Measurements from ENCODE around the gene C19orf25. TPM values are rescaled to one million over a fixed set of nuclear protein-coding genes. Genes with fewer than 3 reads are reported as not detected.

C19orf25 gene
- total RNA-seq, 1 donor from 2014 or later, result 37.1 TPM

DNA sequence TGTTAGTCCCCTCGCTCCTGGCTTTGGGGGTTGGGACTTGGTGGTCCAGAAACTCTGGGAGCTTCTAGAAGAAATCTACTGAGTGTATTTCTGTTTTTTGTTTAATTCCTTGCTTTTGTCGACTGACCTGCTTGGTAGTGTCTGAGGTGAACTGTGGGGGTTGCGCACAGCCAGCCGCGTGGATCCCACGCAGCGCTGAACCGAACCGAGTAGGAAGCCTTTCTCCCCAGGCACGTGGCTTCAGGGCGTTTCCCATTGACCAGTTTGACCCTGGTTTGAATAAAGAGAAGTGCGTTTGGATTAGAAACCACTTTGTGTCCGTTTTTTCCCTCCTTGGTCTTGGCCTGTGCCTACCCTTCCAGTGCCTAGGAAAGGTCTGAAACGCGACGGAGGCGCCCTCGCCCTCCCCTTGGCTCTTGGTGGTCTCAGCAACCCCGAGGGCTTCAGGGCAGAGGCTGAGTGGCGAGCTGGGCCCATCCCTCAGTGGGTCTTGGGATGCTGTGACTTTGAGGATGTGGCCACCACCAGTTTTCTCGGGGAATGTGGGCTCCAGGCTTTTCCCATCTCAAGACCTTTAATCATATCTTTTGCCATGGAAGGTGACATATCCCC, 43.5 kb downstream of the C19orf25 start:
- DNase-seq (ENCODE audit: low spot score), result no peak
- no peak overlapping the region for H3K4me3 Mint-ChIP-seq
- H3K9me3 Mint-ChIP-seq, result no peaks in the 10 kb centered on the region
- peaks cover 22% of the 10 kb centered on the region for H3K36me3 Mint-ChIP-seq (ENCODE audit: low read depth)
- H3K27me3 Mint-ChIP-seq (ENCODE audit: insufficient read depth), result no peaks in the 10 kb centered on the region
- H3K27ac Mint-ChIP-seq, result no peak overlapping the region
- no peaks in the 10 kb centered on the region for H3K4me1 Mint-ChIP-seq (ENCODE audit: low read depth)
- intact Hi-C loops (cut with micrococcal nuclease), result no loop called here

DNA sequence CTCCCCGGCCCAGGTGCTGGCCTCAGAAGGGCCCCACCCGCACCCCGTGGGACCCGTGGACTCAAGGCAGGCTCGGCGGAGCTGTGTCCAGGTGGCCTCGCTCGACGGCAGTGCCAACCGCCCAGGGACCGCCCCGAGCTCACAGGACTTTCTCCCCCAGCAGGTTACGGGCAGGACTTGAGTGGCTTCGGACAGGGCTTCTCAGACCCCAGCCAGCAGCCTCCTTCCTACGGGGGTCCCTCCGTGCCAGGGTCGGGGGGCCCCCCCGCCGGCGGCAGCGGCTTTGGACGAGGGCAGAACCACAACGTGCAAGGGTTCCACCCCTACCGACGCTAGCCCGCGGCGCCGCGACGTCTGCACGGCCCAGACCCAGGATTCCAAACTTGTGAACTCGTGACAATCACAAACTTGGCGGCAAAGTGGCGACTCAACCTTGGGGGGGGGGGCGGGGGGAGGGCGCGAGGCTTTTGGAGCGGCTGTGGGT, 44.4 kb downstream of the C19orf25 start:
- intact Hi-C loops (cut with micrococcal nuclease), result no loop called here
- Mint-ChIP-seq H3K4me1 (ENCODE audit: low read depth) (no peaks in the 10 kb centered on the region), H3K36me3 (ENCODE audit: low read depth) (peaks cover 16% of the 10 kb centered on the region), H3K27ac (no peak overlapping the region), H3K4me3 (no peak overlapping the region), H3K27me3 (ENCODE audit: insufficient read depth) (no peaks in the 10 kb centered on the region), H3K9me3 (no peaks in the 10 kb centered on the region)
- DNase-seq (ENCODE audit: low spot score), result no peak

DNA sequence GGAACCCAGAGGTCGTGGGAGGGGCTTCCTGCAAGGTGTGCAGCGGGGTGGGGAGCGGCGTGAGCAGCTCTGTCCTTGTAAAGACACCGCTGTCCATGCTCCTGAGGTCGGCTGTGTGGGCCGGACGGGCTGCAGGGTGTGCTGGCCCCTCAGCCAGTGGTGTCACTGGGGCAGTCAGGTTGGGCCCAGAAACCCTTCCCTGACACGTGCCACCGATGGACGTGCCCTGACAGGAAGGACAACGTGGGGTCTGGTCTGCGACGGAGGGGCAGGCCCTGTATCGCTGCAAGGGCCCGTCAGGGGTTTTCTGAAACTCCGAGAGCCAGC, 45.0 kb downstream of the C19orf25 start:
- Mint-ChIP-seq H3K4me1 (ENCODE audit: low read depth) (no peaks in the 10 kb centered on the region), H3K36me3 (ENCODE audit: low read depth) (peaks cover 13% of the 10 kb centered on the region), H3K27ac (no peak overlapping the region), H3K9me3 (no peaks in the 10 kb centered on the region), H3K4me3 (no peak overlapping the region), H3K27me3 (ENCODE audit: insufficient read depth) (no peaks in the 10 kb centered on the region)
- intact Hi-C loops (cut with micrococcal nuclease), result no loop called here
- no peak for DNase-seq (ENCODE audit: low spot score)

DNA sequence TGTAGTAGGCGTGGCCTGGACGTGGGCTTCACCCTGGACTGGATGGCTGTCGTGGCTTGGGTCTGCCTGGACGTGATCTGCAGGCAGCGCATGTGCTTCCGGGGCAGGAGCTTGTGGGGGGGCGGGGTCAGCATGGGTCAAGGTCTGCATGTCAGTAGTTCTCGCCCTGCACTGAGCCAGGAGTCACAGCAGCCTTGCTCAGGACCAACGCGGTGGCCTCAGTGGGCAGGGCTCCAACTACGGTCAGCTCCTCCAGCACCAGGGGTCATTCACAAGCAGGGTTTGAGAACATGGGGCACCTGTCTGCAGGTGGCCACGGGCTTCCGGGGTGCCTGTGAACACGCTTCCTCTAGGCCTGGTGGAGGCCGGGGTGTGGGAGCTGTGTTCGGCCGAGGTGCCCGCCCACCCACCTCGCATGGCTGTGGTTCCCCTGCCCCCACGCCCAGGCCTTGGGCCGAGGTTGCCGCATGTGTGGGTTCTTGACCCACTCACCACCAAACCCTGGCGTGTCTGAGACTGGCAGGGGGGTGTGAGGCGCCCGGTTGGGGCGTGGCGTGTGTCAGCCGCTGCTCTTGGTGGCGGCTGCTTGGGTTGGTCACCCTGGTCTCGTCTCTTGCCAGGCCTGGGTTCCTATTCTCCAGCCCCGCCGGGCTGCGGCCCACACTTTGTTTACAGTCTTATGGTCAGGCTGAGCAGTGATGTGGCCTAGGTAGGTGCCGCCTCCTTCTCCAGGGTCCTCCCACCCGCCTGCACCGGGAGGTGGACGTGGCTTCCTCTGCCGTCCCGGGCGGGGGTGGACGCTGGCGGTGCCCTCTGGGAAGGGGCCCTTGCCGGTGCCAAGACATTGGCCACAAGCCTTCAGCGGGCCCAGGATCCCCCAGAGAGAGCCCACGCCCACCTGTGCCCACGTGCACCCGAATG, 45.6 kb downstream of the C19orf25 start:
- Mint-ChIP-seq H3K36me3 (ENCODE audit: low read depth) (peaks cover 12% of the 10 kb centered on the region), H3K4me1 (ENCODE audit: low read depth) (no peaks in the 10 kb centered on the region), H3K9me3 (no peaks in the 10 kb centered on the region), H3K4me3 (no peak overlapping the region), H3K27ac (no peak overlapping the region), H3K27me3 (ENCODE audit: insufficient read depth) (no peaks in the 10 kb centered on the region)
- intact Hi-C loops (cut with micrococcal nuclease), result no loop called here
- DNase-seq (ENCODE audit: low spot score), result no peak

DNA sequence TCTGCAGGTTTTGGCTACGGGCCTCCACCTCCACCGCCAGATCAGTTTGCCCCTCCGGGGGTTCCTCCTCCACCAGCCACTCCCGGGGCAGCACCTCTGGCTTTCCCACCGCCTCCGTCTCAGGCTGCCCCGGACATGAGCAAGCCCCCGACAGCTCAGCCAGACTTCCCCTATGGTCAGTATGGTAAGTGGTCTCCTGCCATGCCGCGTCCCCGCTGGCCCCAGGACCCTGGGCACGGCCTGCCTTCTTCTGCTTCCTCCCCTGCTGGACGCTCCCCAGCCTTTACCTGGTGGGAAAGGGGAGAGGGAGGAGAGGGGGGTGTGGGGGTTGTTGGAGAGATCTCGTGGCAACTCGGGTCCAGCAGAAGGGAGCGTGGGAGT, 46.5 kb downstream of the C19orf25 start:
- H3K27me3 Mint-ChIP-seq (ENCODE audit: insufficient read depth), result no peaks in the 10 kb centered on the region
- H3K9me3 Mint-ChIP-seq, result no peaks in the 10 kb centered on the region
- H3K4me3 Mint-ChIP-seq, result no peak overlapping the region
- intact Hi-C loops (cut with micrococcal nuclease), result no loop called here
- no peaks in the 10 kb centered on the region for H3K4me1 Mint-ChIP-seq (ENCODE audit: low read depth)
- H3K27ac Mint-ChIP-seq, result no peak overlapping the region
- no peak for DNase-seq (ENCODE audit: low spot score)
- H3K36me3 Mint-ChIP-seq (ENCODE audit: low read depth), result peaks cover 11% of the 10 kb centered on the region

DNA sequence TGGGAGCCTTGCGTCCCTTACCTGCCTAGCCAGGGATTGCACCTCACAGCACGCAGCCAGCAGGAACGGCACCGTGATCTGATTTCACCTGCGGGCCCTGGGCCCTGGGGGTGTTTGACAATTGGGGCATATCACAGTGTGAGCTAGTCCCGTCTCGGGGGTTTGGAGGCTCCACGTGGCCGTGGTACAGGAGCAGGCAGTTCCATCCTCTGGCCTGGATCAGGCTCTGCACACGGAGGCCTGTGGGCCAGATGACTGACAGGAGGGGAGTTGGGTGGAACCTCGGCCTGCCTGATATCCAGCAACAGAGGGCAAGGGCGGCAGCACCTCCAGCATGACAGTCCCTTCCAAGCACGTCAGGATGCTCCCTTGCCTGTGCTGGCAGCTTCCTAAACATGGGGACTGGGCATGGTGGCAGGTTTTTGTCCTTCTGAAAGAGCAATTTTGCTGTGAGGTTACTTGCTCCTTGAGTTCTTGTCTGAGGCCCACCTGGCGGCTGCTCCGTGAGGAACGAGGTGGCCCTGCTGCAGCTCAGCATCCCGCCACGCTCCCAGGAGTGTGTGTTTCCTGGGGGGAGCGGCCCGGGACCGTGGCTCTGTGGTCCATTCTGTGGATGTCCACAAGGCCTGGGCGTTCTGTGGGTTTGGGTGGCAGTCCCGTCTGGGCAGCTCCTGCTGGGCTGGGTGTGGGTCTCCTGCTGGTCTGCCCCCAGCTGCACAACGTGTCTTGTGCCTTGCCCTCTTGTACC, 47.1 kb downstream of the C19orf25 start:
- H3K9me3 Mint-ChIP-seq, result no peaks in the 10 kb centered on the region
- intact Hi-C loops (cut with micrococcal nuclease), result no loop called here
- H3K4me3 Mint-ChIP-seq, result no peak overlapping the region
- no peak overlapping the region for H3K27ac Mint-ChIP-seq
- H3K36me3 Mint-ChIP-seq (ENCODE audit: low read depth), result peaks cover 11% of the 10 kb centered on the region
- no peaks in the 10 kb centered on the region for H3K27me3 Mint-ChIP-seq (ENCODE audit: insufficient read depth)
- DNase-seq (ENCODE audit: low spot score), result no peak
- H3K4me1 Mint-ChIP-seq (ENCODE audit: low read depth), result no peaks in the 10 kb centered on the region

DNA sequence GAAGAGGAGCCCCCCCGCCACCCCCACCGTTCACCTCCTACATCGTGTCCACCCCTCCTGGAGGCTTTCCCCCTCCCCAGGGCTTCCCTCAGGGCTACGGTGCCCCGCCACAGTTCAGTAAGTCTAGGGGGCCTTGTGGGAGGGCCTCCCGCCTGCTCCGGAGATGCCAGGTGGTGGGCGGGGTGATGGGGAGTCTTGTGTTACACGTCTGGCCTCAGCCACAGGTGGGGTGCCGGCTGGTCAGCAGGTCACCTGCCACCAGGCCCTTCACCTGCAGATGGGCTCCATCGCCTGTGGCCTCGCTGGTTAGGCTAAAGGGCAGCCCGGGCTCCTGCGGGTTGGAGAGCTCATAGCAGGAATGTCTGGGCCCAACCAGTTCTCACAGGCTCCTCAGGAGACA, 48.8 kb downstream of the C19orf25 start:
- Mint-ChIP-seq H3K27ac (no peak overlapping the region), H3K4me3 (no peak overlapping the region), H3K27me3 (ENCODE audit: insufficient read depth) (no peaks in the 10 kb centered on the region), H3K9me3 (no peaks in the 10 kb centered on the region), H3K4me1 (ENCODE audit: low read depth) (no peaks in the 10 kb centered on the region), H3K36me3 (ENCODE audit: low read depth) (peaks cover 11% of the 10 kb centered on the region)
- no peak for DNase-seq (ENCODE audit: low spot score)
- intact Hi-C loops (cut with micrococcal nuclease), result no loop called here

DNA sequence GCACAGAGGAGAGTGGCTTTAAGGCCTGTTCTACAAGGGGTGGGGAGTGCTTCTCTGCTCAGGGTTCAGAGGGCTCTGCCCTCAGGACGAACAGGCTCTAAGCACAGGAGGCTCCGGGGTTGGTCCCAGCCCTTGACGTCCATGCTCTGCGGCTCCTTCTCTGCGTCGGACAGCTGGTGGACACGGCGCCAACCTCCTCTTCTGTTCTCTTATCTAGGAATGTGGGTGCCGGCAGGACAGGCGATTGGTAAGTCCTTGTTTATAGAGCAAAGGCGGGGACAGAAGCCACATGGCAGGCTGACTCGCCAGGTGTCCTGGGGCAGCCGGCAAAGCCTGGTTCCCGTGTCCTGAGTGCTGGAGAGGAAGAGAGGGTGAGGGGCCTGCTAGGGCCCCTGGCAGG, 49.3 kb downstream of the C19orf25 start:
- peaks cover 13% of the 10 kb centered on the region for H3K36me3 Mint-ChIP-seq (ENCODE audit: low read depth)
- H3K4me1 Mint-ChIP-seq (ENCODE audit: low read depth), result no peaks in the 10 kb centered on the region
- no peak overlapping the region for H3K27ac Mint-ChIP-seq
- no peak for DNase-seq (ENCODE audit: low spot score)
- H3K27me3 Mint-ChIP-seq (ENCODE audit: insufficient read depth), result no peaks in the 10 kb centered on the region
- no peak overlapping the region for H3K4me3 Mint-ChIP-seq
- intact Hi-C loops (cut with micrococcal nuclease), result no loop called here
- no peaks in the 10 kb centered on the region for H3K9me3 Mint-ChIP-seq

DNA sequence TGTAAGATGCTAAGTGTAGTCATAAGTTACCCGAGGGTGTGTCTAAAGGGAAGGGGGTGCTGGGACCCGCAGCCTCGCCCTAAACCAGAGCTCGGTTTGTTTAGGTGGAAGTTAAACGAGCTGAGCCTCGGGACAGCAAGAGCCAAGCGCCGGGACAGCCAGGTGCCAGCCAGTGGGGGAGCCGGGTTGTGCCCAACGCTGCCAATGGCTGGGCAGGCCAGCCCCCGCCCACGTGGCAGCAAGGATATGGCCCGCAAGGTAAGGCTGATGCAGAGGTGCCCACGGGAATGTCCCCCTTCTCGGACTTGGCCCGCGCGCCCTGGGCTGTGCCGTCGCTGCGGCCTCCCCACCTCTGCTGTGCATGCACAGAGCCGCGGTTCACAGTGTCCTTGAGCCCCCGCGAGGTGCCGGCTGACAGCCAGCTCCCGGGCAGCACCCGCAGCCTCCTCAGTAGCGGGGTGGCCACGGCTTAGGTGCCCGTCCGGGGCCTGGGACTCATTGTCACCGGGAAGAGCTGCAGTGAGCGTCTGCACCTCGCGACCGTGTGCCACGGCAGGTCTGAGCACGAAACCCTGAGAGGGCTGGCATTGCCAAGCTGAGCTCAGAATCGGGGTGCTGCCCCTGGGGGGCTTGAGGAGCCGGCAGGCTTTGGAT, 50.1 kb downstream of the C19orf25 start:
- intact Hi-C loops (cut with micrococcal nuclease), result no loop called here
- Mint-ChIP-seq H3K27ac (no peak overlapping the region), H3K36me3 (ENCODE audit: low read depth) (peaks cover 15% of the 10 kb centered on the region), H3K4me3 (no peak overlapping the region), H3K4me1 (ENCODE audit: low read depth) (no peaks in the 10 kb centered on the region), H3K27me3 (ENCODE audit: insufficient read depth) (no peaks in the 10 kb centered on the region), H3K9me3 (no peaks in the 10 kb centered on the region)
- DNase-seq (ENCODE audit: low spot score), result no peak

DNA sequence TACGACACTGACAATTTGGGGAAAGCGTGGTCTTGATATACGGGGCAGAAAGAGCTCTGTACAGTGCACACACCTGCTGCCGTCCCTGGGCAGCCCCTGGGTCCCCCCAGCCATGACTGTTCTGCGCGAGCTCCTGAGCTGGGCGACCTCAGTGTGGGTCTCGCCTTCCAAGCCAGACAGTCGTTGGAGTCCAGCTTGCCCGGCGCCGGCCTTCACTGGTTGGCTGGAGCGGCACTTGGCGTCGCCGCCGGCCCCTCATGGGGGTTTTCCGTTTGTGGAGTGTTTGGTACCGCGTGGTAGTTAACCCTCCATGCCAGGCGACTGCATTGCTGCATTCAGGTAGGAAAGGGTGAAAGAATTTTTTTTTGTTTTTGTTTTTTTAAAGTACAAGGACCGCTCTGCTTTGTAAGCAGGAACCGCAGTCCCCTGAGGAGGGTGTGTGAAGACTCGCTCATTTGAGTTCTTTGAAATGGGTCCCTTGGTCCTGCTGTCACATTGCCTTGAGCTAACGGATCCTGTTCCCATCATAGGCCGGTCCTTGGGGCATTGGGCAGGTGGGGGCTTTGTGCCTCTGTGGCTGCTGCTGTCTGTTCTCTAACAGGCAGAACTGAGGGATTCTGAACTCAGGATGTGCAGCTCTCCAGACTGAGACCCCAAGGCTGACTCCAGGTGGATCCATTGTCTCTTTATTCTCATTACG, 51.6 kb downstream of the C19orf25 start:
- H3K36me3 Mint-ChIP-seq (ENCODE audit: low read depth), result peaks cover 26% of the 10 kb centered on the region
- DNase-seq (ENCODE audit: low spot score), result no peak
- no peaks in the 10 kb centered on the region for H3K4me1 Mint-ChIP-seq (ENCODE audit: low read depth)
- H3K27me3 Mint-ChIP-seq (ENCODE audit: insufficient read depth), result no peaks in the 10 kb centered on the region
- H3K9me3 Mint-ChIP-seq, result no peaks in the 10 kb centered on the region
- no peak overlapping the region for H3K4me3 Mint-ChIP-seq
- intact Hi-C loops (cut with micrococcal nuclease), result no loop called here
- no peak overlapping the region for H3K27ac Mint-ChIP-seq

DNA sequence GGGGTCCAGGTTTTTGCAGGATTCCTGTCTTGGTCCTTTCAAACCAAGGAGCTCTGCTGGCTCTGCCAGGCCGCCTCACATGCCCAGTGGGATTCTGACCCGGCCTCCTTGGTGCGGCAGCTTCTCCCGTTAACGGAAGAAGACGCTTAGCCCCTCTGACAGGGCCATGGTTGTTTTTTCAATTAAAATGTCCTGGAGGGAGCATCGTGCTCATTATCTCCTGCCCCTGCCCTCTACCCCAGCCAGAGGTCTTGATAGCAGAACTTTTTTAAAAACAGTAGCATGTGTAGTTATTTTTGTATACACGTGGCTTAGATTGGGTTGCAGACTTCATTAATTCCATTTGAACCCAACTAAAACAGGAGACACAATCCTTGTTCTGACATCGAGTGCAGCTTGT, 52.3 kb downstream of the C19orf25 start:
- Mint-ChIP-seq H3K27ac (no peak overlapping the region), H3K36me3 (ENCODE audit: low read depth) (peaks cover 26% of the 10 kb centered on the region)
- no peak for DNase-seq (ENCODE audit: low spot score)

DNA sequence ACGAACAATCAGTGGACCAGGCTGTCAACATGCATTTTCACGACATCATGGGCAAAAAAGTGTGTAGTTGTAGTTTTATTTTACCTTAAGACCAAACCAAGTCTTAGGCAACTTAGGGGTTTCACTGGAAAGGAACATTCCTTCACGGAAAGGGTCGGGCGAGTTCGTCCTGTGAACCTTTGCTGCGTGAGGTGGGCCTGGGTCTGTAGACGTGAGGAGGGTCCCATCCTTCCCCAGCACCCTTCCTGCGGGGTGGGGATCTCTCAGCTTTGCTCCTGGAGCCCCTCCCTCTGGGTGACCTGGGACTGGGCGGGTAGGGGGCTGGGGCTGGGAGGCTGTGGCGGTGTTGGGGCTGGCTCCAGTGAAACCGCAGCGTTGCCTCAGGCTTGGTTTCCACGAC, 53.1 kb downstream of the C19orf25 start:
- Mint-ChIP-seq H3K4me1 (ENCODE audit: low read depth) (no peaks in the 10 kb centered on the region), H3K4me3 (no peak overlapping the region), H3K27ac (no peak overlapping the region), H3K27me3 (ENCODE audit: insufficient read depth) (no peaks in the 10 kb centered on the region), H3K9me3 (no peaks in the 10 kb centered on the region), H3K36me3 (ENCODE audit: low read depth) (peaks cover 25% of the 10 kb centered on the region)
- intact Hi-C loops (cut with micrococcal nuclease), result no loop called here
- DNase-seq (ENCODE audit: low spot score), result no peak

More for the DNA sequence above, 52.3 kb downstream of the C19orf25 start:
- H3K4me1 Mint-ChIP-seq (ENCODE audit: low read depth), result no peaks in the 10 kb centered on the region
- intact Hi-C loops (cut with micrococcal nuclease), result no loop called here
- no peak overlapping the region for H3K4me3 Mint-ChIP-seq
- no peaks in the 10 kb centered on the region for H3K9me3 Mint-ChIP-seq
- H3K27me3 Mint-ChIP-seq (ENCODE audit: insufficient read depth), result no peaks in the 10 kb centered on the region
